Middle frontal gyrus (tissue), 1 donor: ENCODE data around the gene RPGR.

Source experiments
- DNase-seq: peaks from one replicate; pipeline ENCODE4 v3.0.0-alpha.2; 2015; ENCODE audit warnings: low spot score; ENCODE audit errors: extremely low spot score

Gene RPGR, protein sequence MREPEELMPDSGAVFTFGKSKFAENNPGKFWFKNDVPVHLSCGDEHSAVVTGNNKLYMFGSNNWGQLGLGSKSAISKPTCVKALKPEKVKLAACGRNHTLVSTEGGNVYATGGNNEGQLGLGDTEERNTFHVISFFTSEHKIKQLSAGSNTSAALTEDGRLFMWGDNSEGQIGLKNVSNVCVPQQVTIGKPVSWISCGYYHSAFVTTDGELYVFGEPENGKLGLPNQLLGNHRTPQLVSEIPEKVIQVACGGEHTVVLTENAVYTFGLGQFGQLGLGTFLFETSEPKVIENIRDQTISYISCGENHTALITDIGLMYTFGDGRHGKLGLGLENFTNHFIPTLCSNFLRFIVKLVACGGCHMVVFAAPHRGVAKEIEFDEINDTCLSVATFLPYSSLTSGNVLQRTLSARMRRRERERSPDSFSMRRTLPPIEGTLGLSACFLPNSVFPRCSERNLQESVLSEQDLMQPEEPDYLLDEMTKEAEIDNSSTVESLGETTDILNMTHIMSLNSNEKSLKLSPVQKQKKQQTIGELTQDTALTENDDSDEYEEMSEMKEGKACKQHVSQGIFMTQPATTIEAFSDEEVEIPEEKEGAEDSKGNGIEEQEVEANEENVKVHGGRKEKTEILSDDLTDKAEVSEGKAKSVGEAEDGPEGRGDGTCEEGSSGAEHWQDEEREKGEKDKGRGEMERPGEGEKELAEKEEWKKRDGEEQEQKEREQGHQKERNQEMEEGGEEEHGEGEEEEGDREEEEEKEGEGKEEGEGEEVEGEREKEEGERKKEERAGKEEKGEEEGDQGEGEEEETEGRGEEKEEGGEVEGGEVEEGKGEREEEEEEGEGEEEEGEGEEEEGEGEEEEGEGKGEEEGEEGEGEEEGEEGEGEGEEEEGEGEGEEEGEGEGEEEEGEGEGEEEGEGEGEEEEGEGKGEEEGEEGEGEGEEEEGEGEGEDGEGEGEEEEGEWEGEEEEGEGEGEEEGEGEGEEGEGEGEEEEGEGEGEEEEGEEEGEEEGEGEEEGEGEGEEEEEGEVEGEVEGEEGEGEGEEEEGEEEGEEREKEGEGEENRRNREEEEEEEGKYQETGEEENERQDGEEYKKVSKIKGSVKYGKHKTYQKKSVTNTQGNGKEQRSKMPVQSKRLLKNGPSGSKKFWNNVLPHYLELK

DNA sequence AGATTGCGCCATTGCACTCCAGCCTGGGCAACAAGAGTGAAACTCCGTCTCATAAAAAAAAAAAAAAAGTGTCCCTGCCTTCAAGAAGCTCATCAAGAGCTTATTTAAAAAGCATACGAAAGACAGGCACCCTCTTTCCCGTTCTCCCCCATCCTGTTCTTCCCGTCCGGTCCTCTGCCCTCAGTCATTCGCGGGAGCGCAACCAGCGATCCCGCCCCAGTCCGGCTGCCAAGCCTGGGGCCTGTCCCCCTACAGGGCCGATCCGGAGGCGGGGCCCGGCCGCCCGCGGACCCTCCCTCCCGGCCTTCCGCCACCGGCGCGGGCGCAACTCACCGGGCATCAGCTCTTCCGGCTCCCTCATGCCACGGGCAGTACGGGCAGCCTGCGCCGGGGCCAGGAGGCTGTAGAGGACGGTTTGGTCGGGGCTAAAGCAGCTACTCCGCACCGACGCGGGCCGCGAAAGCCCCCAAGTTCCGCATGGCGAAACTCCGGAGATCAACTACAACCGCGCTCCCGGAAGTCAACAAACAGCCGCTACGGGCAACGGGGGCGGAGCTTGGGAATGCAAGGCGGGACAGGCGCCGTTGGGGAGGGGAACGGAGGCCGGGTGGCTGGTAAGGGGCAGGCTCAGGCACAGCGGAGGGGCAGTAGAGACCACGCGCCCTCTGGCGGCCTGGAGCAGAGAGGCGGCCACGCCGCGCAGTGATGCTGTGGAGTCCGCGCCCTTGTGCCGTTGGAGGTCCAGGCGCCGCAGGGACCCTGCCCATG, at the start of gene RPGR:
RPGR (minus strand) TSS at position 503 of the 768 bp plus-strand sequence; CDS start at position 361, 142 bp downstream.
- peak; percentile 80 for DNase-seq

DNA sequence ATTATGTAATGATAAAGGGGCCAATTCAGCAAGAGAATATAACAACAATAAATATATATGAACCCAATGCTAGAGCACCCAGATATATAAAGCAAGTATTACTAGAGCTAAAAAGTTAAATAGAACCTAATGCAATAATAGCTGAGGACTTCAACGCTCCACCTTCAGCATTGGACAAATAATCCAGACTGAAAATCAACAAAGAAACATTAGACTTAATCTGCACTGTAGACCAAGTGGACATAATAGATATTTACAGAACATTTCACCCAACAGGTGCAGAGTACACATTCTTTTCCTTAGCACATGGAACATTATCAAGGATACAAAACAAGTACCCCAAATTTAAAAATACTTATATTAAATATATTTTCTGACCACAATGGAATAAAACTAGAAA, 49.4 kb upstream of the RPGR start:
- no peak for DNase-seq

DNA sequence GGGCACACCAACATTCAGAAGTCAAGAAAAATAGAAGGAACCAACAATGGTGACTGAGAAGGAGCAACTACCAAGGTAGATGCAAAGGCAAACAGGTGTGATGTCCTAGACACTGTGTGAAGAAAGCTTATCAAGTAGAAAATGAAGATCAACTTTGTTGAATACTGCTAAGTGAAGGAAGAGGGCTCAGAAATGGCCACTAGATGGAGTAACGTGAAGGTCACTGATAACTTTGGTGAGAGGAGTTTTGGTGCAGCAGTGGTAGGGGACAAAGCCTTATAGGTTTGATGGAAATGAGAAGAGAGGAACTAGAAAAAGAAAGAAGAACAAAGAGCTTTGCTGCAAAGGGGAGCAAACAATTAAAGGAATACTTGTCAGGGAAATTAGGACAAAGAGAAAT, 48.6 kb upstream of the RPGR start:
- DNase-seq, result no peak

DNA sequence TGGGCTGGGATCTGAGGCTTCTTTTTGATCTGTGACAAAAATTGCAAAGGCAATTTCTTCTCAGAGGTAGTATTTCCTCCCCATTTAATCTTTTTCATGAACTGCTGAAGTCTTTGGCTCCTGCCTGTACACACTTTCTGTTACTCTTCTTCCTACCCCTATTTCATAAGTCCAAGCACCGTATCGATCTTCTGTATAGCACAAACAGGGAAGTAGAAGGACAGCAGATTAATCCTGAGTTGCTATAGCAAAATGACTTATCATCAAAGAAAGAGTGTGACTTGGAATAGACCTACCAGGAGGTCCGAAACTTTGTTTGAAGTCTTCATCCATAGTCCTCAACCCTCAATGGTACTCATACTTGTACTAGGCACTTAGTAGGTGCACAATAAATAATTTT, 47.1 kb upstream of the RPGR start:
- no peak for DNase-seq

DNA sequence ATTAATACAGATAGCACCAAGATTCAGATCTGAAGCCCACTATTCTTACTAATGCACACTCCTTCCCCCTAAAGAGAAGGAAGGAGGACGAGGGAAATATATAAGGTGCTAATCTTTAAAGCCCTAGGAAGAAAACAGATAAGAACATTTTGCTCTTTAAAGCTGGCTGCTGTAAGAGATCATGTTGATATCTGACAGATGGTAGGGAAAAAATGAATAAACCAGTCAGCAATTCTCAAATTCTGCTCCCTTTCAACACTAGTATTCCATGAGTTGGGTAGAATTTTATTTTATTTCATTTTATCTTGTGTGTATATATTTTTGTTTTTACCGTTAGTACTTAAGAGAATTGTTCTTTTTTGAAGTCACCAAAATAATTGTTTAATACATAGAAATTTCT, 44.3 kb upstream of the RPGR start:
- DNase-seq, result no peak

DNA sequence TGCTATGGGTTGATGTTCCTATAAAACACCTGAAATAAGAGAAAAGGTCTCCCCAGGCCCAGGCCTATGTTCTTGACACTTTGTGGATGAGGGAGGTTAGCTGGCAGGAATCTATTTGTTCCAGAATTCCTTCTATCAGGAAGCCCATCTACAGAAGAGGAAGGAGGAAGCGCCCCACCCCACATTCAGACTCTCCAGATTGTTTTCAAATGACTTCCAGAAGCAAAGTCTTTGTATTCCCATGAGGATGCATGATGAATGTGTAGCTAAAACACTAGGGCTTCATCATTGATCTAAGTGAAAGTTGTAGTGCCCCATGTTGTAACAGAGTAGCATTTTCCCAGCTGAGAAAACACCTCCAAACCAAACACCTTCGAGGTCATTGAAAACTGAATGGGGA, 41.5 kb upstream of the RPGR start:
- DNase-seq, result no peak

DNA sequence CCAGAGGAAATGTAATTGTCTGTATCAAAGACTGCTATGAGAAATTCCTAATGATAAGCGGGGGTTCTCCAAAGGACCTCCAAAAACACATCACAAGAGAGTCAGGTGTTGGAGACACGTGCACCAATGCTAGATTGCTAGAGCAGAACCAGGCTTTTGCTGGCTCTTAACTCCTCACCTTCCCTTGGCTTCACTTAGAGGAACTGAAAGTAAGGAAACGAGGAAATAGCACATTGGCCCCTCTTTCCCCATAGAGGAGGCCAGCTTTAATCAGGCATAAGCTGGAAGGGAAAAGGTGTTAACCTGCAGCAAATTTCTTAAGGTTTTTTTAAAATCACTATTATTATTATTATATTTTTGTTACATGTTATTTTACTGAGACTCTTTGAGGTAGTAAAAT, 38.6 kb upstream of the RPGR start:
- DNase-seq, result no peak

DNA sequence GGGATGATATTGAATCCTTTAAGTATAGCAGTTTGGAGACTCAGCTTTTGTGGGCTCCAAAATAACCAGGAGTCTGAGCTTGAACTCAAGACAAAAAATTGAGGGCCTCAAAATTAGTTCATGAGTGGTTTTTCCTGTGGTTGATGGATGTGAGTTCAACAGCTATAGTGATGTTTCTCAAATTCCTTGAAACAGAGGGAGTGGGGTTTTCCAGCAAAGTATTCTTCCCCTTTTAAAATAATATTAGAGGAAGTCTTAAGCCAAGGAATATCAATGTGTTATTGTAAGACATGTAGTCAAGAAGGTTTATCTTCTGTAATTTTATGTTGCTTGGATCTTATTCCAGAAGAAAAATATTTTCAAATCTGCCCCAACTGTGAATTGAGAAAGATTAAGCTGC, 35.7 kb upstream of the RPGR start:
- DNase-seq, result no peak

DNA sequence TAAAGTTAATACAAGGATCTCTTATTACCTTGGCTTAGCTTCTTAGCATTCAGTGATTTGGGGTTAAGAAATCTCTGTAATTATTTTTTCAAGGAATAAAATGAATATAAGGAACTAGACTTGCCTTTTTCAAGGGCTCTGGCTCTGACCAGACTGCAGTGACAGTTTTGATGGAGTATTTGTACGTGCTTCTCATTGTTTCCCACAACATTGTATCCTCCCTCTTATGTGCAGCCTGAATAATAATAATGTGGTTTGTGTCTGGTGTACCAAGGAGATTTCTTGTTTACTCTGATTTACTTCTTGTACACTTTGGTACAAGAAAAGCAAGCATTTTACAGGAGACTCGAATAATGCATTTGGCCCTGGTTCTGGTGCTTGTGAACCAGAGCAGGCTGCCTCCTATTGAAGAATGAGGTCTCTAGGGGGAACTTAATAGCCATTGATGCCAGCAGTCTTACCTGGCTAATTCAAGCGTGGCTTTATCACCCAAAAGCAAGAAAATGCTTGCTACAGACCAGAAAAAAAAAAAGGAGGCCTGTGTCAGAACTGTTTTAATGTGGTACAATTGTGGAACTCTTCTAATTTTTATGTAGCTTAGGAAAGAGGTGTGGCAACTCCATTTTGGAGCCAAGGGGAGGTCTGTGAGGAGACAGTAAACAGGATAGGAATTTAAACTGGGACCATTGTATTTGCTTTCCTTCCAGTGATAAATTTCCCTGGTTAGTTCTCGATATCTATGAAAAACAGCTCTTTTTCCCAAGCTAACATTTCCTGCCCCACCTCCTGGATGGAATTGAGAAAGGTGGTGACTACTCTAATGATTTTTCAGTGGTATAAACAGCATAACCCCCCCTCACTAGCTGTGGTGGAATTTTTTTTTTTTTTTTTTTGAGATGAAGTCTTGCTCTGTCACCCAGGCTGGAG, 30.7 kb upstream of the RPGR start:
- no peak for DNase-seq

DNA sequence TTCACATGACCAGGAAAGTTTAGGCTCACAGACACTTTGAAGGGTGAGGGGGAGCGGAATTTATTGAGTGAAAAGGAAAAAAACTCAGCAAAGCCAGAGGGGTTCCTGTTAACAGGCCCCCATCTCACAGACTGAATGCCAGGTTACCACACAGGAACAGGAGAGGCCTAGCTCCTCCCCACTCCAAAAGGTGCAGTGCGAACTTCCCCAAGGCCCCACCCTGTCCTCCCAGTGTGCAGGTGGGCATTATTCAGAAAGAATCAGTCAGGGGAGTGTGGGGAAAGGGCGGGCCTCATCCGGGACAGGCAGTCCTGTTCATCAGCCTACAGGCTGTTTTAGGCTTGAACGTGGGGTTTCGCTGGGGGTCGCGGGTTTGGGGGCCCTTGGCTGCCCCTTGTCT, 29.1 kb upstream of the RPGR start:
- DNase-seq, result no peak

DNA sequence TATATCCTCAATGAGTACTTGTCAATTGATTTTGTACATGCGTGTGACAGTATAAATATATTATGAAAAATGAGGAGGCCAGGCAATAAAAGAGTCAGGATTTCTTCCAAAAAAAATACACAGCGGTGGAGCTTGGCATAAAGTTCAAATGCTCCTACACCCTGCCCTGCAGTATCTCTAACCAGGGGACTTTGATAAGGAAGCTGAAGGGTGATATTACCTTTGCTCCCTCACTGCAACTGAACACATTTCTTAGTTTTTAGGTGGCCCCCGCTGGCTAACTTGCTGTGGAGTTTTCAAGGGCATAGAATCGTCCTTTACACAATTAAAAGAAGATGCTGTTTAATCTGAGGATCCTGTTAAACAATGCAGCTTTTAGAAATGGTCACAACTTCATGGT, 25.1 kb upstream of the RPGR start, which contains the start of gene OTC:
OTC (plus strand) TSS at position 243 of the 400 bp plus-strand sequence; CDS start at position 336, 93 bp downstream.
- DNase-seq, result no peak

DNA sequence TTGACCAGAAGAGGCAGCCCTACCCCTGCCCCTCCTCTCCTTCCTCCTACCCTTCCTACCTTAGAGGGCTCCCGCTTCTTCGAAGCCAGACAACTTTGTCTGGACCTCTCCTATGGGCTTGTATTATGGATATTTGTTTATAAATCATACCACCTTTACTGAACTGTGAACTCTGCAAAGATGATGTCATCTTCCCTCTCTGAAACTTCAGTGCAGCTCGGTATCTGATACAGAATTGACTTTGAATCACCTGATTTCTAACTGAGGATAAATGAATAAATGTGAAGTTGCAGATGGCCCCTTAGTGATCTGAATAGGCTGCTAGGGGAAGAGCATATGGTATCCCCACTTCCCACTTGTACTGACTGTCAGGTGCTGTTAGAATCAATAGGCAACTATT, 24.0 kb upstream of the RPGR start:
- no peak for DNase-seq

DNA sequence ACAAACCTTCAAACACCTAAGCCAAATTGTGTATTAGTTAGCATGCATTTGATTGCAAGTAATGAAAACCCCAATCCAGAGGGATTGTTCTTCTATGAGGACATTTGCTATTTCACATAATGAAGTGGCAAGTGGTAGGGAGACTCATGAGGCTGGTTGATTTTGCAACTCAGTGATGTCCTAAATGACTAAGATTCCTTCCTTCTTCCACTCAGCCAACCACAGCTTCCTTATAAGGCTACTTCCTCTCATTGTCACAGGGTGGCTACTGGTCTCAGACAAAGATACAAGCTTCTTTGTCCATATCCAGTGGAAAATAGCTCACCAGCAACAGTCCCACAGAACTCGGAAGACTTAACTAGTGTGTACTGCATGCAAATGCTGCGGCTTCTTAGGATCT, 19.8 kb upstream of the RPGR start:
- no peak for DNase-seq

DNA sequence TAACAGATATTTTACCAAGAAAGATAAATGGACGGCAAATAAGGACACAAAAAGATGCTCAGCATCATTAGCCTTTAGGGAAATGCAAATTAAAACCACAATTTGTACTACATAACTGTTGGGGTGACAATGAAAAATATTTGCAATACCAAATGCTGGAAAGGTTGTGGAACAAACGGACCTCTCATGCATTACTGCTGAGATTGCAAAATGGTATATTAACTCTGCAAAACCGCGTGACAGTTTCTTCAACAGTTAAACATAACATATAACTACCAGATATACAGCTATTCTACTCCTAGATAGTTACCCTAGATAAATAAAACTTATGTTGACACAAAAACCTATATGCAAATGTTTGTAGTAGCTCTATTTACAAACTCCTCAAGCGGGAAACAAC, 18.8 kb upstream of the RPGR start:
- DNase-seq, result no peak

DNA sequence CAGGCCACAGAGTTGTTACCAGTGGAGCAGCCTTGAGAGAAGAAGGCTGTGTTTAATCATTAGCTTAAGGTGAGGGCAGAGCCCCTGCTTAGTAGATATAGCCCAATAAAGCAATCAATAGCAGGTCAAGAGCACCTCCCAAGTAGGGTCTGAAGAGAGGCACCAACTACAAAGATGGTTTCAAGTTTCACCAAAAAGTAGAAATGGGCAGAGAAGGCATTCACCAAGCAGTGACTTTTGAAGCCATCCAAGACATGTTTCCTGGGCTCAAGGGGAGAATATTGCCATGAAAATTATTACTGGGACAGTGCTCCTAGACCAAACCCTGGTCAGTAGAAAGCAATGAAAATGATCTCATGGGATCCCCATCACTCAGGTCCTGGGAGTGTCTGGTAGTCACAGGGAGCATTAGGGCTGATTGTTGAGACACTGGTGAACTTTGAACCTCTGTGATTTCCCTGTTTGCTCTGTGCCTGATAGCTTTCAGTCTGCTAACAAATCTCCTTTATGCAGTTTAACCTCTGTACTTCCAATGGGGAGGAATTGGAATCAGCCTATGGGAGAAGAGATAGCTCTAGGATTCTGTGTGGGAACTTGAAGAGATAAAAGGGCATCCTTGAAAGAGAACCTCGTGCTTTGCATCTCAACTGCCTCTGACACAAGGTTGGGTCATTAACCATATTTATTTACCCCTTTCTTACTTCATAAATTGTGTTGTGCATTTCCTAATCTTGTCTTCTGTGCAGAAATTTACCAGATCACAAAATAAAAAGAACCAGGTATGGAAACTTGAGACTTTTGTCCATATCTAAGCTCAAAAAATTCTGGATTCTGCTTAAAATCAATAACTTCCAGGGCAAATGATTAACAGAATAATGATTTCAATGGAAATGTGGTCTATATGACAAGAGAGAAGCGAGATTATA, 15.8 kb upstream of the RPGR start:
- DNase-seq, result no peak

DNA sequence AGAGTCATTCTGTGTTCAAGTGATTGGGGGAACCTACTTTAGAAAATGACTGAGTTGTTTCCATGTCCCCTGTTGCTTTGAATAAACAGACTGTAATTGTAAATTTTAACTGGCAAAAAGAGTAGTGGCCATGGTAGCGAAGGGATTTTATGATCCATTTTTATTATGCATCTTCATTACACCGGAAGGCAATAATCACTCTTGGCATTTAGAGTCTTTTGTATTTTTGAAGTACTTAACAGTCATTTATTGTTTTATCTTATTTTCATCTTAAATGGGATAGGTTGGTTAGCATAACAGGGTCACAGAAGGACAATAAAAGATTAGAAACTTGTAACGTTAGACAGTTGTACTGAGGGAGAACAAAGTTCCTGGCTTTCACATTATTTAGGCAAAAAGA, 14.1 kb upstream of the RPGR start:
- DNase-seq, result no peak

DNA sequence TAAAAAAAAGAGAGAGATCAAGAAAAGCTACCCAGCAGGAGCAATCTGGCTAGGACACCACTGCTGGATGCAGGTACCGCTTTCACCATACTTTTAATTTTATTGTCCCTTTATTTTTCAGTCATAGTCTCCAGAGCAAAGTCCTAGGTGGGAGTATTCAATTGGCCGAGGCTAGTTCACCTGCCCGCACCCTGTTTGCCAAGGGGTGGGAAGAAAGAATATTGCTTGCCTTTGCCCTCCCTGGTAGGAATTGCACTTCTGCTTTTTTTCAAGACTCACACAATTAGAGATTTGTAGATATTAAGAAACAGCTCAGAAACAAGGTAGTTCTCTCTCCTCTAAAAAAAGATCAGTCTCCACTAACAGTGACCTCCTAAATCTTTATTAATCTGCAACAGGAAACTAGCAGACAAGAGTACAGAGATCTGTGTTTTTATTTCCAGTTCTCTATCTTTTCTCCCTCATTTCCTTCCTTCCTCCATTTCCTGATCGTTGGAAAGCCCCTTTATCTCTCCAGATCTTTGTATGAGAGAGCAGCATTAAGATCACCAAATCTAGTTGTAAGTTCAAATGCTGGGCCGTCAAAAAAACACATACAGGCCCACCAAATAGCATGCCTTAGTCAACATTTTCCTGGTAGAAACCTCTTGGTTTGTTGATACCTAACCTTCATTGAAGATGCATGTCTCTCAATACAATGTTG, 9.4 kb upstream of the RPGR start:
- DNase-seq, result no peak

DNA sequence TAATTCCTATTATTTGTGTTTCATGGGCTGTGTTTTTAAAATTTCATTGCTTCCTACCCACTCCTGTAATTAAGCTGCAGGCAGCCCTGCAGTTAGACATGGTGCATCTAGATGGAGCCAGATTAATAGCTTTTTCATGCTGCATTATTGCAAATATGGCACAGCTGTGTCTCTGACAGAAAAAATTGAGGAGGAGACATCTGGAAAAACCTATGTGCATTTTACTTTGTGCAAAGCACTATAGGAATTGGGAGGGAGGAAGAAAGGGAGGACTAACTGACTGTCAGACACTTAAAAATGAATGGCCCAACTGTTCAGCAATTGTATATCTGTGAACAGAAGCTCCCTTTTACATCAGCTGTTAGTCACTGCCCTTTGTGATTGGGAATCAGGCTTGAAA, 8.1 kb upstream of the RPGR start:
- DNase-seq, result no peak
